Memory B cell (primary cell): ENCODE data around the gene ADGRG1.

Source experiments
- ATAC-seq: fragments of 150-1000 bp; cut with Tn5 transposase; 2 replicates; pipeline ENCODE4 v1.10.0; 2021; ENCODE audit warnings: low read depth, mild to moderate bottlenecking, moderate library complexity
- DNase-seq, 2 donors: peaks; one replicate each; pipeline ENCODE4 v3.0.0; 2022; ENCODE audit warnings: low spot score in 2 of 2
- H3K27ac Mint-ChIP-seq: one replicate; pipeline ENCODE4 v1.8.0; 2022; ENCODE audit warnings: mild to moderate bottlenecking, moderate library complexity, mixed read lengths
- H3K27me3 Mint-ChIP-seq: one replicate; pipeline ENCODE4 v1.8.0; 2022; ENCODE audit warnings: mixed read lengths
- H3K36me3 Mint-ChIP-seq: one replicate; pipeline ENCODE4 v1.8.0; 2022; ENCODE audit warnings: mild to moderate bottlenecking, mixed read lengths
- H3K4me1 Mint-ChIP-seq: one replicate; pipeline ENCODE4 v1.8.0; 2022; ENCODE audit warnings: mixed read lengths
- H3K4me3 Mint-ChIP-seq: one replicate; pipeline ENCODE4 v1.8.0; 2022; ENCODE audit warnings: mild to moderate bottlenecking, moderate library complexity, mixed read lengths
- H3K9me3 Mint-ChIP-seq: one replicate; pipeline ENCODE4 v1.8.0; 2022; ENCODE audit warnings: mixed read lengths

Gene ADGRG1

DNA sequence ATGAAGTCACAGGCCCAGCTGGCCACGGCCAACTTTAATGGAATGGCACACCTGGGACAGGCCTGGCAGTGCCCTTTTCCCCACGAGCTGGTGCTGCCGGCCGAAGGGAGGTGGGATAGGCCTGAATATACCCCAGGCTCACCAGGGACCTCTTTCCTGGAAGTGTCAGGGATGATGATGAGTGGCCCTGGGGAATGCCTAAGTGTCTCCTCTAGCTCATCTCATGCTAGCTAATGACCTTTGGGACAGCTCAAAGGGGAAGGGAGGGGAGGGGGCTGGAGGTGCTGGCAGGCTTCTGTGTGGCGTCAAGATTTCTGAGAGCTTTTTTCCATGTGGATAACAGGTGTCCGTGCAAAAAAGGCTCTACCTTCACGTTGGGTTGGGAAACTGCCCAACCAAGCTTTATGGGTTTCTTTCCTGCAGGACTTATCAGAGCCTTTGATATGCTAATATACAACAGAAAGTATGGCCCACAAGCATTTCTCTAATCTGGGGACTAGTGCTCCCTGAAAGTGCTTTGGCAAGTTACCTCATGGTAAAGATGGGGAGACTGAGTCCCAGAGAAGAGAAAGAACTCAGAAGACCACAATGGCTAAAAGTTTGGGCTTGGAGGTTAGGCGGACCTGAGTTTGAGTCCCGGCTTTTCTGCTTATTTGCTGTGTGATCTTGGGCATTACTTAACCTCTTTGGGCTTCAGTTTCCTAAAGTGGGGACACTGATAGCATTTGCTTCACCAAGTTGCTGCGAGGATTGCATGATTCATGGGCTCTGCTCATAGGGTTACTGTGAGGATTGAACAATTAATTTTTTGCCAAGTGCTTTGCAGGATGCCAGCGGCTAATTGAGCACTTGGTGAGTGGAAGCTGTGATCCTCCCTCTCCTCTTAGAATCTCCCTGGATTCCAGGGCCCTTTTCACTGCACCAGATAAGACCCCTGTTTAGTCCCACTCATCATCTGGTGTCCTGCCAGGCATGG is 14.0 kb downstream of the ADGRG1 start:
- Mint-ChIP-seq H3K27me3 (peaks cover 7% of the 10 kb centered on the region), H3K9me3 (no peaks in the 10 kb centered on the region), H3K27ac (no peak overlapping the region), H3K4me1 (peaks cover 8% of the 10 kb centered on the region), H3K36me3 (no peaks in the 10 kb centered on the region), H3K4me3 (no peak overlapping the region)
- ATAC-seq (no peak), DNase-seq (no peak)

- Mint-ChIP-seq H3K27me3 (peaks cover 7% of the 10 kb centered on the region), H3K27ac (no peak overlapping the region), H3K9me3 (no peaks in the 10 kb centered on the region), H3K36me3 (no peaks in the 10 kb centered on the region), H3K4me1 (peaks cover 15% of the 10 kb centered on the region), H3K4me3 (no peak overlapping the region)
- no peak for ATAC-seq
- DNase-seq, result no peak
Observed at GRCh38 chr16:57643147-57643874, 14.9 kb downstream of the ADGRG1 start.

- Mint-ChIP-seq H3K27ac (no peak overlapping the region), H3K4me1 (peaks cover 15% of the 10 kb centered on the region), H3K9me3 (no peaks in the 10 kb centered on the region), H3K4me3 (no peak overlapping the region), H3K36me3 (no peaks in the 10 kb centered on the region), H3K27me3 (peaks cover 7% of the 10 kb centered on the region)
- DNase-seq (no peak), ATAC-seq (no peak)
Observed at GRCh38 chr16:57643910-57644309, 15.5 kb downstream of the ADGRG1 start.

DNA sequence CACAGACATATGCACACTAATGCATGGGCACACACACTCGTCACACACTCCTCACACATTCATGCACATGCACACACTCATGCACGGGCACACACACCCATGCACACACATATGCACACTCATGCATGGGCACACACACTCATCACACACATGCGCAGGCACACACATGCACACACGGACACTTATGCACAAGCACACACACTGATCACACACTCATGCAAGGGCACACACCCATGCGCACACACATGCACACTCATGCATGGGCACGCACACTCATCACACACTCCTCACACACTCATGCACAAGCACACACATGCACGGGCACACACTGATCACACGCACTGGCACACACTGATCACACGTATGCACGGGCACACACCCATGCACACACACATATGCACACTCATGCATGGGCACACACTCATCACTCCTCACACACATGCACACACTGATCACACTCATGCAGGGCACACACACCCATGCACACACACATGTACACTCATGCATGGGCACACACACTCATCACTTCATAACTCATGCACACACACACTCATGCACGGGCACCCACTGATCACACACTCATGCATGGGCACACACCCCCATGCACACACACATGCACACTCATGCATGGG is 16.1 kb downstream of the ADGRG1 start:
- Mint-ChIP-seq H3K4me3 (no peak overlapping the region), H3K27ac (no peak overlapping the region), H3K4me1 (peaks cover 17% of the 10 kb centered on the region), H3K36me3 (no peaks in the 10 kb centered on the region), H3K27me3 (peaks cover 7% of the 10 kb centered on the region), H3K9me3 (no peaks in the 10 kb centered on the region)
- ATAC-seq (no peak), DNase-seq (no peak)

GRCh38 chr16:57645169-57645568 is 16.7 kb downstream of the ADGRG1 start:
- Mint-ChIP-seq H3K27ac (no peak overlapping the region), H3K9me3 (no peaks in the 10 kb centered on the region), H3K27me3 (peaks cover 7% of the 10 kb centered on the region), H3K4me1 (peaks cover 17% of the 10 kb centered on the region), H3K36me3 (no peaks in the 10 kb centered on the region), H3K4me3 (no peak overlapping the region)
- DNase-seq, result no peak
- ATAC-seq, result no peak

- Mint-ChIP-seq H3K4me1 (peaks cover 17% of the 10 kb centered on the region), H3K36me3 (no peaks in the 10 kb centered on the region), H3K4me3 (no peak overlapping the region), H3K27ac (no peak overlapping the region), H3K27me3 (peaks cover 4% of the 10 kb centered on the region), H3K9me3 (no peaks in the 10 kb centered on the region)
- ATAC-seq, result no peak
- no peak for DNase-seq
Observed at GRCh38 chr16:57645691-57646387, 17.4 kb downstream of the ADGRG1 start.

DNA sequence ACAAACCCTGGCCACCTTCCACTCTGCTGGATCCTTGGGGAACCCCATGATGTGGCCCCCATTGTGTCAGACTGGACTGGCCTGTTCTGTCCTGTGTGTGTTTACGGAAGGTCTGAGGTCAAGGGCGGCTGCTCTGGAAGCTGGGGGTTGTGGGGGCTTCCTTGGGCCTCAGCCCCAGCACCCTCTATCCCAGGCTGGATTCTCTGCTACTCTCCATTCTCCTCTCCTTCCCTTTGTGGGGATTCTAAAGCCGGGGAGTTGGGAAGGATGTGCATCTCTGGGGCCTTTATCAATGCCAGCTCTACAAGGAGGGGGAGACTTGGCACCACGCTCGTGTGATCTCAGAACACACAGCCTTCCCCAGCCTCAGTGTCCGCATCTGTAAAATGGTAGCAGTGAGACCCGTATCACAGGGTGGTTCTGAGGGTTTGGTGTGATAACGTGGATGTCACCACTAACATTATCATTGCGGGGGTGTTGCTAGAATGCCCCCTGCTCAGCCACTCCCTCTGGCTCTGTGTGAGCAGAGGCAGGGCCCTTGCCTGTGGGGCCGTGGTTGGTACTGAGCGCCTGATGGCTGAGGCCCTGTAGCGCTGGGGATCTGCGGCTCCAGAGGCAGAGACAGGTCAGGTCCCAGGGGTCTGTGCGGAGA is 18.1 kb downstream of the ADGRG1 start:
- peaks cover 4% of the 10 kb centered on the region for H3K27me3 Mint-ChIP-seq
- no peak overlapping the region for H3K27ac Mint-ChIP-seq
- no peak overlapping the region for H3K4me3 Mint-ChIP-seq
- peaks cover 17% of the 10 kb centered on the region for H3K4me1 Mint-ChIP-seq
- DNase-seq, result no peak
- no peaks in the 10 kb centered on the region for H3K36me3 Mint-ChIP-seq
- no peaks in the 10 kb centered on the region for H3K9me3 Mint-ChIP-seq
- ATAC-seq, result no peak

DNA sequence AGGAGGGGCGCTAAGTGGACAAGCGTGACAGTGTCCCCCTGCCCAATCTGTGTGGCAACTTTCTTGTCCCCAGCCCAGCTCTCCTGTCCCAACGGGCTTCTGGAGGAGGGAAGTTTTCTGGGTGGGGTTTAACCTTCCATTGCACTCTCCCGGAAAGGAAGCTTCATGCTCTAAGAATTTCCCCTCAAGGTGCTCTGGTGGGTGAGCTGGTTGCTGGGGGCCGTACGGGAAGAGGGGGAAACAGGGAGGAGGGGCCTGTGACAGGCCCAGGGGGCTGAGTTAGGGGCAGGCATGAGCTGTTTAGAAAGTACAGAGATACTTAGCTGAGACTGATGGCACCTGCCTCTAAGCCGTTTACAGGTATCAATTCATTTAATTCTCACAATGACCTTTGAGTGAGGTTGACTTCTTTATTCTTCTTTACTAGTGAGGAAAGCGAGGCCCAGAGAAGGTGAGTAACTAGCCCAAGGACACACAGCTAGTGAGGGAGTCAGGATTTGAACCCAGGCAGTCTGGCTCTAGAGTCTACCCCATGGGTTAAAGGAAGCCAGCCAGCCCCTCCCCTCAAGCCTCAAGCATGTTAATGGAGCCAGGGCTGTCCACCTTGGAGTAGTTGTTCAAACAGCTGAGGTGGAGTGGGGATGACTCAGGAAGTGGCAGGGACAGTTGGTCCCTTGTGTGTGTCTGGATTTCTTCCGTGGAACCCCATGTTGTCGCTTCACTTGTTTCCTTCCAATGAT is 18.9 kb downstream of the ADGRG1 start:
- H3K27ac Mint-ChIP-seq, result peak overlapping the region; percentile 78
- ATAC-seq (no peak), DNase-seq (no peak)
- no peaks in the 10 kb centered on the region for H3K9me3 Mint-ChIP-seq
- no peaks in the 10 kb centered on the region for H3K36me3 Mint-ChIP-seq
- H3K4me3 Mint-ChIP-seq, result no peak overlapping the region
- H3K4me1 Mint-ChIP-seq, result peaks cover 17% of the 10 kb centered on the region
- H3K27me3 Mint-ChIP-seq, result peaks cover 3% of the 10 kb centered on the region

DNA sequence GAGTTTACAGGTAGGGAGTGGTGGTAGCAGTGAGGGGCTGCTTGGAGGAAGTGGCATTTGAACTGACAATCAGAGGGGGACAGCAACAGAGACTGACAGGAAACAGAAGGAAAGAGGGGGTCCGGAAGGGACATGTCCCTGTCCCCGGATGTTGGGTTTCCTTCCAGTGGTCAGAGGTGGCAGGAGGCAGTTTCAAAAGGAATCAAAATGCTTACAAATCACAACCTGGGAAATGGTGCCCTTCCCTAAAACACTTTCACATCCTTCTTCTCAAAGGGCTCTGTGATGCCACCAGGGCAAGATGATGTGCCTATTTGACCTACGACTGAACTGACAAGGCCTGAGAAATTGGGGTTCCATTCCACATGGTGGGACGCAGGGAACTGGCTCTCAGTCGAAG is 19.7 kb downstream of the ADGRG1 start:
- Mint-ChIP-seq H3K36me3 (no peaks in the 10 kb centered on the region), H3K4me1 (peaks cover 17% of the 10 kb centered on the region), H3K4me3 (no peak overlapping the region), H3K27me3 (peaks cover 3% of the 10 kb centered on the region), H3K27ac (peak overlapping the region; percentile 78), H3K9me3 (no peaks in the 10 kb centered on the region)
- DNase-seq, result peak in 1 of 2 donors; percentile 31
- ATAC-seq, result peak; percentile 77

DNA sequence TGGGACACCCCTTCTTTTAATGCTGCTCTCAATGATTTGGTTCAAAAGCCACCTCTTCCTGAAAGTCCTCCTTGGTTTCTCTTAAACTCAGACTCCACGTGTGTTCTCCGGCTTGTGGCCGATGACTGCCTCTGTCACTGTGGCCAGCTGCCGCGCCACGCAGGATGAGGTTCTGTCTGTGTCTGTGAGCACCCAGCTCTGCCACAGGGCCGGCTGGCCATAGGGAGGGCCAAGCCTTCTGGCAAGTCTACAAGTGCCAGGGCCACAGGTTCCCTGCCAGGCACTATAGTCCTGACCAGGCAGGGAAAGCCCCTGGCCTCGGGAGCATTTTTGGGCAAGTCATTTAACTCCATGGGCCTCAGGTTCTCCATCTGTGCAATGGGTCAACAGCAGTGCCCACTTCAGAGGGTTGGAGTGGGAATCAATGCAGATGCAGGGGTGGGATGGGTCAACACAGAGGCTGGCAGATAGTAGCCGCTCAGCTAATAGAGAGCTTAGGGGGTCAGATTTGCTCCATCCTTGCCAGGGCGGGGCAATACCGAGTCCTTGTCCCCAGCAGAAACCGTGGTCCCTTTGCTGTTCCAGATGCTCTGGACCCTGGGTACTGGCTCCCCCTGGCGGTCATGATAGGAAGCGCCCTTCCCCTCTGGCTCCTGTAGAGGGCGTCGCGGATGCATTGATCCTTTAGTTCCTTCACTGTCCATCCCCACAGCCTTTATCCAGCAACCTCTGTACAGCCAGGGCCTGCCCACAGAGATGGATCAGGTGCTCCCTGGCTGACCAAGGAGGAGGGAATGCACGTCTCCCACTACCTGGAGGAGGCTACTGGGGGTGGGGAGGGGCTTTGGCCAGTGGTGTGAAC is 20.4 kb downstream of the ADGRG1 start:
- Mint-ChIP-seq H3K27ac (peak overlapping the region; percentile 78), H3K9me3 (no peaks in the 10 kb centered on the region), H3K27me3 (peaks cover 2% of the 10 kb centered on the region), H3K4me3 (no peak overlapping the region), H3K36me3 (no peaks in the 10 kb centered on the region), H3K4me1 (peaks cover 20% of the 10 kb centered on the region)
- peak; percentile 82 to 88 for DNase-seq
- ATAC-seq, result peak; percentile 59

- no peak for DNase-seq
- Mint-ChIP-seq H3K27ac (no peak overlapping the region), H3K36me3 (no peaks in the 10 kb centered on the region)
Observed at GRCh38 chr16:57649443-57649751, 21.0 kb downstream of the ADGRG1 start.

DNA sequence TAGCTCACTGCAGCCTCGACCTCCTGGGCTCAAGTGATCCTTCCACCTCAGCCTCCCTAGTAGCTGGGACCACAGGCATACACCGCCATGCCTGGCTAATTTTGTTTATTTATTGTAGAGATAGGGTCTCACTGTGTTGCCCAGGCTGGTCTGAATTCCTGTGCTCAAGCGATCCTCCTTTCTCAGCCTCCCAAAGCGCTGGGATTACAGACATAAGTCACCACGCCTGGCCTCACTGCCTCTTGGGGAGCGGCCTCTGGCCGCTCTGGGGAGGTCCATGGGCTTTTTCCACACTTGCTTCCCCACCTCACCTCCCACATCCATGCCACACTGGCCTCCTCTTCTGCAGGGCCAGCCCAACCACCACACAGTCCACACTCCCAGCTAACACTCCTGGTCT is 21.4 kb downstream of the ADGRG1 start:
- DNase-seq, result no peak
- Mint-ChIP-seq H3K9me3 (no peaks in the 10 kb centered on the region), H3K4me3 (no peak overlapping the region), H3K4me1 (peaks cover 20% of the 10 kb centered on the region), H3K27me3 (peaks cover 3% of the 10 kb centered on the region), H3K36me3 (no peaks in the 10 kb centered on the region), H3K27ac (no peak overlapping the region)
- ATAC-seq, result no peak

More at GRCh38 chr16:57649443-57649751, 21.0 kb downstream of the ADGRG1 start:
- peaks cover 3% of the 10 kb centered on the region for H3K27me3 Mint-ChIP-seq
- ATAC-seq, result no peak
- H3K4me3 Mint-ChIP-seq, result no peak overlapping the region
- no peaks in the 10 kb centered on the region for H3K9me3 Mint-ChIP-seq
- H3K4me1 Mint-ChIP-seq, result peaks cover 20% of the 10 kb centered on the region
